AG04449 (cell line): ENCODE measurements around the gene HDAC2.

ENCODE experiments used
- CTCF ChIA-PET: fragments of 350-600 bp; formaldehyde crosslinking; extraction: SDS; loops from one replicate; lab custom pipeline; 2021; ENCODE audit warnings: antibody characterized with exemption; lab: Yijun Ruan, JAX
- POLR2A ChIA-PET: fragments of 400-600, 350-600 bp; formaldehyde crosslinking; extraction: SDS; loops from one replicate; lab custom pipeline; 2020; ENCODE audit warnings: antibody characterized with exemption, inconsistent platforms; lab: Yijun Ruan, JAX
- DNase-seq: peaks from one replicate; pipeline ENCODE4 v3.0.0-alpha.2; 2010; ENCODE audit warnings: low read depth, low spot score
- H3K4me3 ChIP-seq: 2 replicates; pipeline ENCODE4 v1.5.1; 2011; ENCODE audit warnings: low read depth, mild to moderate bottlenecking, control low read depth, low read length
- TF ChIP-seq, protein P1 (sequence below): IDR thresholded peaks from one replicate; pipeline ENCODE4 v1.5.1; 2011; ENCODE audit warnings: mild to moderate bottlenecking, moderate library complexity, low read length, control low read depth, inconsistent platforms; ENCODE audit not compliant: insufficient read depth; ENCODE audit errors: missing control alignments

HDAC2 gene

DNA sequence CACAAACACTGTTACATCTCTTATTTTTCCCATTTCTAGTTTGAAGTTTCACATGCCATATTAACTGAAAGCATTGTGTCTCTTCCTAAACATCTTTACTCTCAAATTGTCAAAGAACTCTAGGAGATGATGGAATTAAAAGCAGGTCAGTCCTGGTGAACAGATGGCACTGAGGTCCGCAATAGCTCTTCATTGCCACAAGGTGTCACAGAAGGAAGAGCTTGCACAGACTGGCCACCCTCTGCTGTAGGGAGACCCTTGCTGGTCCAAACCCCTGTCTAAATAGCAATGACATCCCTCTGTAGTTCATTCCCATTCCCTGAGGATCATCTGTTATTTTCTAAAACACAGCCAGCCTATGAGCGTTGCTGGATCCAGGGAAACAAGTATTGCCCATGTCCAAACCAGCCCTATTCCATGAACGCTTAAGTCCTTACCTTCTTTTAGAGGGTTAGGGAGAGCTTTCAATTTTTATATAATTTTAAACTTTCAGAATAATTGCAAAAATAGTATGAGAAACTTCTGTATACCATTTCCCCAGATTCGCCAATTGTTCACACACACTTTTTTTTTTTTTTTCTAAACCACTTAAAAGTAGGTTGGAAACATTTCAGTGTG lies 10.1 kb upstream of the HDAC2 start:
- CTCF ChIA-PET, result interaction anchor here (0.8 to 3.0 kb wide), 11 partner anchors 8 to 324 kb away, joined by 3 to 32 read pairs (median 6); no protein-coding TSS in a partner anchor
- POLR2A ChIA-PET, result no interaction called here
- no peak overlapping the region for H3K4me3 ChIP-seq
- DNase-seq, result no peak
- TF ChIP-seq, protein P1, sequence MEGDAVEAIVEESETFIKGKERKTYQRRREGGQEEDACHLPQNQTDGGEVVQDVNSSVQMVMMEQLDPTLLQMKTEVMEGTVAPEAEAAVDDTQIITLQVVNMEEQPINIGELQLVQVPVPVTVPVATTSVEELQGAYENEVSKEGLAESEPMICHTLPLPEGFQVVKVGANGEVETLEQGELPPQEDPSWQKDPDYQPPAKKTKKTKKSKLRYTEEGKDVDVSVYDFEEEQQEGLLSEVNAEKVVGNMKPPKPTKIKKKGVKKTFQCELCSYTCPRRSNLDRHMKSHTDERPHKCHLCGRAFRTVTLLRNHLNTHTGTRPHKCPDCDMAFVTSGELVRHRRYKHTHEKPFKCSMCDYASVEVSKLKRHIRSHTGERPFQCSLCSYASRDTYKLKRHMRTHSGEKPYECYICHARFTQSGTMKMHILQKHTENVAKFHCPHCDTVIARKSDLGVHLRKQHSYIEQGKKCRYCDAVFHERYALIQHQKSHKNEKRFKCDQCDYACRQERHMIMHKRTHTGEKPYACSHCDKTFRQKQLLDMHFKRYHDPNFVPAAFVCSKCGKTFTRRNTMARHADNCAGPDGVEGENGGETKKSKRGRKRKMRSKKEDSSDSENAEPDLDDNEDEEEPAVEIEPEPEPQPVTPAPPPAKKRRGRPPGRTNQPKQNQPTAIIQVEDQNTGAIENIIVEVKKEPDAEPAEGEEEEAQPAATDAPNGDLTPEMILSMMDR, result peak; percentile 35

DNA sequence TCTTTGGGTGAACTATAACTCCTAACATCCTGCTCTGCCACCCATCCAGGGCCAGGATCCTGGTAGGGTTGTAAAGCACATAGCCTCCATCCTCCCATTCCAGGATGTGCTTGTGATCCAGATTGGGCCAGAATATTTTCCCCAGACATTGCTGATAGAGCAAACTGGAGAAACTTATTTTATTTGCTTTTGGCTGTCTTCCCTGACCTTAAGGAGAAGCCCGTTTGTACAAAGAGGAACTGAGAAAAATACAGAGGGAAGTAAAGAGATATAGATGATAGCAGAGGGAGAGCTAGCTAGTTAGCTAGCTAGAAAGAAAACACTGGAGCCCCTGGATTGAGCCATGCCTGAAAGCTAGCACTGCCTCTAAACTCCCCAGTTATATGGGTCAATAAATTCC lies 9.0 kb upstream of the HDAC2 start:
- CTCF ChIA-PET, result interaction anchor here (0.9 to 3.0 kb wide), 6 partner anchors 9 to 129 kb away, joined by 3 to 32 read pairs (median 7); no protein-coding TSS in a partner anchor

DNA sequence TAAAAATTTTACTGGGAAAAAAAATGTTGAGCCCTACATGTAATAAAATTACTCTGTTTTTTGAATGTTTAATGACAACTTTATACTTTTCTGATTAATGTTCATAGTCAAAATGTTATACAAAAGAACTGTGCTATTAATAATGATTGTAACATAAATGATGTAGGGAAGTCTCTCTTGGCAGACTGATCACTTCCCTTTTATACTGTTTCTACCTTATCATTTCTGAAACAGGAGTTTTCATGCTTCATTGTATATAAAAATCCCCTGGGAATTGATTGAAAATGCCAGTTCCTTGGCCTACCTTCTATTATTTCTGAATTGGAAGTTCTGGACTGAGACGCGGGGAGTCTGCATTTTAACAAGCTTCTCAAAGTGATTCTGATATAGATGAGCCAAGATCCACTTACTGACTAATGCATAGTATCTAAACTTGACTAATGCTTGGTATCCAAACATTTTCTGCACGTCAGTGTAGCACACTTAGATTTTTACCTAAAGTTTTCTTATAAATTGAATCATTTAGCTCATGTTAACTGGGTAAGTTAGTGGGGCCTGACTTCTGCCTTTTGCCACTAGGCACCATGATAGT lies 7.2 kb upstream of the HDAC2 start:
- DNase-seq, result no peak
- POLR2A ChIA-PET, result no interaction called here
- no peak overlapping the region for H3K4me3 ChIP-seq
- TF ChIP-seq, protein P1, result no peak
- CTCF ChIA-PET, result interaction anchor here (1.0 kb wide), 2 partner anchors 130 to 326 kb away, joined by 3 to 5 read pairs; no protein-coding TSS in a partner anchor

More for the DNA sequence above, 9.0 kb upstream of the HDAC2 start:
- no peak for DNase-seq
- no peak overlapping the region for H3K4me3 ChIP-seq
- TF ChIP-seq, protein P1, result no peak
- POLR2A ChIA-PET, result no interaction called here

DNA sequence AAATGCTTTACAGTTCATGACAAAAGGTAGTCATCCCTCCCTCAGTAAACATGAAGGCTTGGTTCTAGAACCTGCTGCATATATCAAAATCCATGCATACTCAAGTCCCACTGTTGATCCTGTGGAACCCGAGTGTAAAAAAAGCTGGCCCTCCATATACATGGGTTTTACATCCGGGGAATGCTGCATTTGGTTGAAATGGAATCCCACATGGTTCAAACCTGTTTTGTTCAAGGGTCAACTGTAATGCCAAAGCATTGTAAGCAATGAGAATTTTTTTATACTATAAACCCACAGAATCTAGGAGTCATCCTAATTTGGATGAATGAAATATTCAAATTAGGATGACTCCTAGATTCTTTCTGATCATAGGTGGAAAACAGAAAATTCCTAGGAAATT lies 5.9 kb upstream of the HDAC2 start:
- no peak for DNase-seq
- POLR2A ChIA-PET, result no interaction called here

DNA sequence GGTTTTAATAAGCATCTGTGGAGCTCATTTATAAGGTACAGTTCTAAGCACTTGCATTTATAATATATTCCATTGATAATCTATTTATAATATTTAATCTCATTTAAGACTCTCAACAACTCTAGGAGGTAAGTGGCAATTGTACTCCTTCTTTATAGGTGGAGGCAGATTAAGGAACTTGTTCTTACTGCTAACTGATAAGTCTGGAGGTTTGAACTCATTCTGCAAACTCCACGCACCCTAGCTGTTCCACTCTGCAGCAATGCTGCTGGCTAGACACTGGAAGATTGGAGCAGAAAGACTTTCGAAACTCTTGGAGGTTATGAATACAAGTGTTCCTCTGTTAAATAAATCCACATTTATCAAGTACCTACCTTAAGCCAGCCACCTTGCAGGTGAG lies 793 bp upstream of the HDAC2 start:
- TF ChIP-seq, protein P1, result no peak
- POLR2A ChIA-PET, result interaction anchor here (1.1 kb wide), 1 partner anchor 12 kb away, joined by 3 read pairs; no protein-coding TSS in a partner anchor
- H3K4me3 ChIP-seq, result peak overlapping the region; percentile 89
- DNase-seq, result no peak
- CTCF ChIA-PET, result interaction anchor here (0.6 to 1.8 kb wide), 2 partner anchors 9 to 137 kb away, joined by 6 to 10 read pairs; no protein-coding TSS in a partner anchor

More for the DNA sequence above, 5.9 kb upstream of the HDAC2 start:
- TF ChIP-seq, protein P1, result no peak
- no peak overlapping the region for H3K4me3 ChIP-seq
- CTCF ChIA-PET, result interaction anchor here (1.0 to 1.4 kb wide), 3 partner anchors 15 to 131 kb away, joined by 3 to 5 read pairs (median 4); no protein-coding TSS in a partner anchor
